Left colon (tissue), 2 donors: ENCODE results near the gene POMT1. TPM values are rescaled to one million over a fixed set of nuclear protein-coding genes. Genes with fewer than 3 reads are reported as not detected.
A peak's percentile ranks its signal among the peaks of the same experiment; 100 is the strongest.
"Not testable (repeated sequence)": the region's sequence is repeated elsewhere in the genome, so short reads cannot be mapped to it uniquely, and the experiment has no call there.

Source experiments
- ATAC-seq: fragments of 200-7000 bp; cut with Tn5 transposase; one replicate; pipeline ENCODE4 v1.9.1; 2020; ENCODE audit warnings: mild to moderate bottlenecking, moderate library complexity
- DNase-seq, 2 donors: peaks; one replicate each; pipeline ENCODE4 v3.0.0-alpha.2; 2020
- intact Hi-C, 2 donors: fragments of 100-400 bp; cut with DNase I in 1 of 2; cut with micrococcal nuclease in 1 of 2; formaldehyde crosslinking; loops; one replicate each; pipeline versions ENCODE4 v1.11.2 to v1.14.0; 2022; cut with DNase I, micrococcal nuclease
- total RNA-seq, 2 donors: library from RNA; stranded (reverse); fragmentation: NEBNext Ultra II Directional; extraction: Animal tissue kit (Norgen Biotek cat#: 25700); gene quantifications; one replicate each; pipeline ENCODE4 v1.2.1, GENCODE V29; 2021
- donor health status: DM: no; HTN: no; CAD: no.
- donor health status: DM: yes; HTN: yes; CAD: no.

POMT1 gene
- total RNA-seq, 2 donors from 2014 or later = 30.9 to 31.0 TPM

DNA sequence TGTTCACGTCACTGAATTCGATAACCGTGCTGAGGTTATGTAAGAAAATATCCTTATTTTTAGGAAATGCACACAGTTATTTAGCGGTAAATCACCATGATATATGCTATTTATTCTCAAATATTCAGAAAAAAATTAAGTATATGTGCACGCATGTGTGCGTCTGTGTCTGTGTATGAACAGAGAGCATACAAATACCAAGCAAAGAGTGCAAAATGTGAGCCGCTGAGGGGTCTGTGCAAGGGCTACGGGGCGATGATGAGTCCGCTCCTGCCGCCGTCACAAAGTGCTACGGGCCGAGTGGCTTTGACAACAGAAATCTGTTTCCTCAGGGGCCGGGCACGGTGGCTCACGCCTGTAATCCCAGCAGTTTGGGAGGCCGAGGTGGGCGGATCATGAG lies 35.2 kb downstream of the POMT1 start:
- ATAC-seq (no peak), DNase-seq (no peak)
- intact Hi-C loops = no loop called here

GRCh38 chr9:131539223-131539923 lies 36.7 kb downstream of the POMT1 start:
- ATAC-seq (no peak), DNase-seq (no peak)
- intact Hi-C loops = no loop called here

DNA sequence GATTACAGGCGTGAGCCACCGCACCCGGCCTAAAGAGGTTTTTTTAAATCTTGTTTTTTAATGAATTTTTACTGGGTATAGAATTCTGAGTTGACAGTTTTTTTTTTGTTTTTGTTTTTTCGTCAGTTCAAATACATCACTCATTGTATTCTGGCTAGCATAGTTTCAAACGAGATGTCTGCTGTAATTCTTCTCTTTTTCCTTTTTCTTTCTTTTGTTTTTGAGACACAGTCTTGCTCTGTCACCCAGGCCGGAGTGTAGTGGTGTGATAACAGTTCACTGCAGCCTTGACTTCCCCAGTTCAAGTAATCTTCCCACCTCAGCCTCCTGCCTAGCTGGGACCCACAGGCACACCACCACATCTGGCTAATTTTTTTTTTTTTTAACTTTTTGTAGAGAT lies 40.4 kb downstream of the POMT1 start:
- ATAC-seq = no peak

GRCh38 chr9:131545003-131545785 lies 42.5 kb downstream of the POMT1 start, which contains the start of gene PRRT1B:
TSS of gene PRRT1B (plus strand) at chr9:131545523. CDS start at chr9:131545616, 93 bp downstream.
- DNase-seq = peak; percentile 89 to 92
- peak; percentile 98 for ATAC-seq
- intact Hi-C loops = no loop called here

More for the DNA sequence above, 40.4 kb downstream of the POMT1 start:
- intact Hi-C loops = no loop called here
- DNase-seq = no peak

GRCh38 chr9:131545786-131546335 lies 43.1 kb downstream of the POMT1 start:
- DNase-seq = peak in 1 of 2 donors; percentile 26
- intact Hi-C loops = no loop called here
- peak; percentile 44 for ATAC-seq

GRCh38 chr9:131546336-131547084 lies 43.8 kb downstream of the POMT1 start:
- intact Hi-C loops = no loop called here
- ATAC-seq = no peak
- no peak for DNase-seq

- ATAC-seq, DNase-seq, intact Hi-C loops: not testable (repeated sequence)
These were observed 46.5 kb downstream of the POMT1 start for GRCh38 chr9:131549186-131549585.

- DNase-seq, ATAC-seq, intact Hi-C loops: not testable (repeated sequence)
These were observed 47.7 kb downstream of the POMT1 start for GRCh38 chr9:131550465-131550864.

DNA sequence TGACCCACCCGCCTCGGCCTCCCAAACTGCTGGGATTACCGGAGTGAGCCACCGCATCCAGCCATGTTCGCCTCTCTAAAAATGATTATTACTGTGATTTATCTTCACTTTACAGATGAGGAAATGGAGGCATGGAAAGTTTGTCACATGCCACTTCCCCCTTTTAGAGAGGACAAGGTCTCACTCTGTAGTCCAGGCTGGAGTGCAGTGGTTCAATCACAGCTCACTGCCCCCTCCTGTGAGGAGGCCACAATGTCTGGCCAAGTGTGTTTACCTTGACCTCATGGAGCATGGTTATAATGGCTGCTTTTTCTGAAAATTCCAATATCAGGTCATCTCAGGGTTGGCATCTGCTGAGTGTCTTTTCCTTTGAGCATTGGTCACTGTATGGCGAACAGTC lies 49.3 kb downstream of the POMT1 start:
- DNase-seq = no peak
- no peak for ATAC-seq
- intact Hi-C loops = no loop called here

DNA sequence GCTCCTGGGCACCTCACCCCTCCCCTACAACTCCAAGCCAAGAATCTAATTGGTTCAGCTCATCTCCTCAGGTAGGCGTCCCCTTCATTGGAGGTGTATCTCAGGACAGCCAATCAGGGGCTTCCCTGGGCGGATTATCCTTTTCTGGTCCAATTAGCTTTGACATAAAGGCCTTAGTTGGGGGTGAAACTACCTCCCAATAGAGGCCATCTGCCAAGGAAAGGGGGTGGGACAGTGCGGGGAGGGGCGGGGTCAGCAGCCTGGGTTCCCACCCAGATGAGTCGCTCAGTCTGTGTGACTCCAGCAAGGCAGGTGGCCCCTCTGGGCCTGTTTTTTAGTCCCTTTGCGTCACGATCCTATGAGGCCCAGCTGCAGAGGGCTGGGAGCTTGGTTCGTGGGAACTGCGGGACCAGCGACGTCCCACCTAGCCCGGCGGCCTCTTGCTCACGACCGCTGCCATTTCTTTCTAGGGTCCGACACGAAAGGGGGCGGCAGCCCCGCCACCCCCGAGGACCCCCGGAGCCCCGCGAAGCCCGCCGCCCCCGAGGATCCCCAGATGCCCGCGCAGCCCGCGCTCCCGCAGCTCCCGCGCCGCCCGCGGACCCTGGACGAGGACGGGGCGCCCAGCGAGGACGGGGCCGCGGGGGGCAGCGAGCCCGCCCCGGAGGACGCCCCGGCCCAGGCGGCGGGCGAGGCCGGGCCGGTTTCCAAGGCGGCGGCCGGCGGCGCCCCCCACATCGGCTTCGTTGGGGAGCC lies 51.5 kb downstream of the POMT1 start:
- intact Hi-C loops = no loop called here
- ATAC-seq (no peak), DNase-seq (no peak)

DNA sequence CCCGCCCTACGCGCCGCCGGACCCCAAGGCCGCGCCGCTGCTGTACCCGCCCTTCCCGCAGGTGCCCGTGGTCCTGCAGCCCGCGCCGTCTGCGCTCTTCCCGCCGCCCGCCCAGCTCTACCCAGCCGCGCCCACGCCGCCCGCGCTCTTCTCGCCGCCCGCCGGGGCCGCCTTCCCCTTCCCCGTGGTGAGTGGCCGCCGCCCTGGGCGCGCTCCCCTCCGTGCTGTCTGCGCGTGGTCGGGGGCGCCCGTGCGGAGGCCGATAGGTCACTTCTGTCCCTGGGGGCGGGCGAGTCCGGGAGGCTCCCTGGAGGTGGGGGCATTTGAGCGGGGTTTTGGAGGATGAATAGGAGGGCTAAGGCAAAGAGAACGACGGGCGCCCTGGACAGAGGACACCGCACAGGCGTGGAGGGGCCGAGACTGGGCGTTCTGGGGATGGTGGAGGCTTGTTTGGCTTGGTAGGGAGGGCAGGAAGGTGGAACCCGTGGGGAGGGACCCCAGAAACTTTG lies 52.2 kb downstream of the POMT1 start:
- intact Hi-C loops = no loop called here
- DNase-seq (no peak), ATAC-seq (no peak)

- intact Hi-C loops = no loop called here
- ATAC-seq (no peak), DNase-seq (no peak)
These were observed 53.3 kb downstream of the POMT1 start for GRCh38 chr9:131555841-131556673.

DNA sequence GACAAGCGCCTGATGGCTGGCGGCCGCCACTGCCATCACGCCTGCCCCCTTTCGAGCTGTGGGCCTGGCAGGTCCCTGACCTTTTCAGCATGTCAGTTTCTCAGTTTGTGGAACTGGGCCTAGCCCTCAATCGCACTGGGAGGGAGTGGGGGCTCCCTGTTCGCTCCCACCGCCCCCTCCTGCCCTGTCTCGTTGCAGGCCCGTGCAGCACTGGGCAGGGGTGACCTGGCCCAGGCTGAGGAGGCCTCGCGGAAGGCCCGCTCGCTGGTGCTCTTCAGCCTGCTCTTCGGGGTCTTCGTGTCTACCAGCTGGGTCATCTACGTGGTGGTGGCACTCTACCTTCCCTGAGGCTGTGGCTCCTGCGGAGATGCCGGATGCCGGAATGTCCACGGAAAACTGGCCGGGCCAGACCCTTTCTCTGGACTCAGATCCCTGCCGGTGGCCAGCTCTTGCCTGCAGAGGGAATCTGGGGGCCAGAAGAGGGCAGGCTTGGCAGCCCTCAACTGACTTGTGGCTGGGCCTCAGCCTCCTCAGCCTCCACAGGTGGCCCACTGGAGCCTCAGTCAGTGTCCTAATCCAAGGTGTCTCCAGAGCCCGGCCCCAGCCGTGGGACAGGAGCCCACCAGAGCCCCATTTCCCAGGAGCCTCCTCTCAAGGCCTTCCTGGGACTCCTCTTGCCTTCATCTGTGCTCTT lies 55.3 kb downstream of the POMT1 start:
- intact Hi-C loops = no loop called here
- ATAC-seq = no peak
- DNase-seq = no peak

- DNase-seq = no peak
- intact Hi-C loops = no loop called here
- peak; percentile 36 for ATAC-seq
These were observed 56.8 kb downstream of the POMT1 start for GRCh38 chr9:131559421-131560000.

DNA sequence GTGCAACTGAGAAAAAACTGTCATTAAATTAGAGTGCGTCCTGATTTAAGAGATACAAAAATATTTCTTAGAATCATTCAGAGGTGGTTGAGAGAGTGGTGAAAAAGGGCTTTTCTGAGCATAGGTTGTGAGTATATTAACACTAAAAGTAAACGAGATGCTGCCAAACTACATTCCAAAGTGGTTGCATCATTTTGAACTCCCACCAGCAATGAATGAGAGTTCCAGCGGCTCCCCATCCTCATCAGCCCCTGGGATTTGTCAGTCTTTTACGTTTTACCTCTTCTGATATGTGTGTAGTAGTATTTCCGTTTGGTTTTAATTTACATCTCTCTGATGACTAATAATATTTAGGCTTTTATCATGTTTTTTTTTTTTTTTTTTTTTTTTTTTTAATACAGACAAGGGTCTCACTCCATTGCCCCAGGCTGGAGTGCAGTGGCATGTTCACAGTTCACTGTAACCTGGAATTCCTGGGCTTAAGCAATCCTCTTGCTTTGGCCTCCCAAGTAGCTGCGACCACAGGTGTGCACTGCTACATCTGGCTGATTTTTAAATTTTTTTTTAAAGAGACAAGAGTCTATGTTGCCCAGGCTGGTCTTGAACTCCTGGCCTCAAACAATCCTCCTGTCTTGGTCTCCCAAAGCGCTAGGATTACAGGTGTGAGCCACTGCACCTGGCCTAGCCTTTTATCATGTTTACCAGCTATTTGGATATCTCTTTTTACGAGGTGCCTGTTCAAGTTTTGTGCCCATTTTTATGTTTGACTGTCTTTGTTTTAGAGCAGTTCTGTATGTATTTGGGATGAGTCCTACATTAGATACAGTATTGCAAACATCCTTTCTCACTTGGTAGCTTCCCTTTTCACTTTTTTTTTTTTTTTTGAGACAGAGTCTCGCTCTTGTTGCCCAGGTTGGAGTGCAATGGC lies 59.6 kb downstream of the POMT1 start:
- ATAC-seq (no peak), DNase-seq (no peak)
- intact Hi-C loops = no loop called here

GRCh38 chr9:131565369-131565768 lies 62.7 kb downstream of the POMT1 start:
- intact Hi-C loops = no loop called here
- ATAC-seq = no peak
- DNase-seq = no peak
